Activated T-cell treated with anti-CD3 and anti-CD28 coated beads for 1 hour (primary cell): ENCODE measurements around the gene PCNT.
"Not testable (repeated sequence)": the region's sequence is repeated elsewhere in the genome, so short reads cannot be mapped to it uniquely, and the experiment has no call there.

Source experiments
- DNase-seq: peaks from one replicate; pipeline ENCODE4 v3.0.0-alpha.2; 2020; ENCODE audit warnings: low read depth

Gene PCNT

DNA sequence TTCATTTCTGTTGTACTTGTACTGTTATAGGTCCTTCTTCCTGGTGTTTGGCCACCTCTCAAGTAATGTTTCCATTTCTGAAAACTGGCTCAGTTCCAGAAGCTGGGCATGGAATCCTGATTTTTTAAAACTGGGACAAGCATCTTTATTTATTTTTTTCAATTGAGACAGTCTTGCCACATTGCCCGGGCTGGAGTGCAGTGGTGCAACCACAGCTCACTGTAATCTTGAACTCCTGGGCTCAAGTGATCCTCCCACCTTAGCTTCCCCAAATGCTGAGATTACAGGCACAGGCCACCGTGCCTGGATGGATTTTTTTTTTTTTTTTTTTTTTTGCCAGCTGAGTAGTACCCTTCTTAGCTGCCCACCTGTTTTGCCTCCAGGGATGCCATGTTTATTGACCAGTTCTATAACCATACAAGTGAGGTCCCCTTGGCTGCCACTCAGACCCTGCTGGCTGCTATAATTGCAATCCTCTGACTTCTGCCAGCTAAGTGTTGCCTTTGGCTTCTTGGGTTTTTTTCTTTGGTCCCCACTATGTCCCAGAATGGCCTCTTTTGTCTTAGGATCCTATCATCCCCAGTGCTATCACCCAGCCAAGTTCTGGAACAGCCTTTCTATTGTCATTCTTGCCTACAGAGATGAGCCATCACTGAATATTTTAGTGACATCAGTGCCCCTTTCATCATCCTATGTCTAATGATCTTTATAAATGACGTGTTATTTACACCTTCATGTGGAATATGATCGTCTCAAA, 130.9 kb downstream of the PCNT start:
- no peak for DNase-seq

DNA sequence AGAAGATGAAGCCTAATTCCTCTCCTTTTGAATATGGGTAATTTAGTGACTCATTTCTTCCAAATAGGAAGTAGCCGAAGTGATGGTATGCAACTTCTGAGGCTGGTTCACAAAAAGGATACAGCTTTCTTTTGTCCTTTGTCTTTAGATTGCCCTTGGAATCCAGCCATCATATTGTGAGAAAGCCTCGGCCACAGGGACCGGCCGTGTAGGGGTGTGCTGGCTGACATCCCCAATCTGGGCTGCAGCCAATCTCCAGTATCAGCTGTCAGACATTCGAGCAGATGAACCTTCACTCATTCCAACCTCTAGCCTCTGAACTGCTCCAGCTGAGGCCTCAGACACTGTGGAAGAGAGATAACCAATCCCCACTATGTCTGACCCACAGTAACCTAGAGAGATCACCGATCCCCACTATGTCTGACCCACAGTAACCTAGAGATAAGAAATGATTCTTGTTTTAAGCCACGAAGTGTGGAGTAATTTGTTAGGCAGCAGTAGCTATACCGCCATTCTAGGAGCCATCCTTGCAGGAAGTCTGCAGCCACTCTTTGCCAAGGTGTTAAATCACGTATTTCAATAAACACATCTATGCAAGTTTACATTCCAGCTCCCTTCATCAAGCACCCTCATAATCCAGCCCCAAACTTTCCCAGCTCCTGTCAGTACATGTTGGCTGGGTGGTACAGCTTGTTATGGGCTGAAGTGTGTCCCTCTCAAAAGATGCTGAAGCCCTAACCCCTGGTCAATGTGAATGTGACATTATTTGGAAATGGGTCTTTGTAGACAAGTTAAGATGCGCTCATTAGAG, 131.8 kb downstream of the PCNT start:
- no peak for DNase-seq

DNA sequence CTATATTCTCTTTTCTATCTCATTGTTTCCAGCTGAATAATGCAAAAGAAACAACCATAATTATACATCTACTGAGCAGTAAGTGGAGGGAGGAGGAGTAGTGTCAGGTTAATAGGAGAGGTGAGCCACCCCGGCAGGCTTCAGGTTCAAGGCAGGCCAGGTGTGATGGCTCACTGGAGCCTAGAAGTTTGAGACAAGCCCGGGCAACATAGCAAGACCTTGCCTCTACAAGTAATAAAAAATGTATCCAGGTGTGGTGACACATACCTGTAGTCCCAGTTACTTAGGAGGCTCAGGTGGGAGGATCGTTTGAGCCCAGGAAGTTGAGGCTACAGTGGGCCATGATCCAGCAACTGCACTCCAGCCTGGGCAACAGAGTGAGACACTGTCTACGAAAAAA, 132.8 kb downstream of the PCNT start:
- no peak for DNase-seq

DNA sequence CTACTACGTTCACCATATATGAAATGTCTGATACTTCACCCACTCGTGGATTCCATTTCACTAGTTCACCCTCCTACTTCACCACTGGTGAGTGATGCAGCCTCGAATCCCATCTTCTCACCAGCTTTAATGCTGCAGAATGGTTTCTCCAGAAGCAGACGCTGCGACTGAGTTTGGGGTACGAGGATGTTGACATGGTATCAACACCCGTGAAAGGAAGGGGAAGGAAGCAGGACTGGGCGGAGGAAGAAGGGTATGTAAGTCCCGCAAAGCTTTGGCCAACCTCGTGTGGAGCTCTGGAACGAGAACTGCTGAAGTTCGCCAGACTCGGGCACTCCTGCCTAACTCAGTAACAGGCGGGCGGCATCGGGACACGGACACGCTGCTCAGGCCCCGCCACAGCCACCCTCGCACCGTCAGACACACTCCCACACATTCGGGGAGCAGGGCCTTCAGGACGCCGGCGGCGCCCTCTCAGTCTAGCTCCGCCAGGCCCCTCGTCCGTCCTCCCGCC, 133.9 kb downstream of the PCNT start:
- DNase-seq, result no peak

GRCh38 chr21:46458315-46459023, 134.5 kb downstream of the PCNT start, which contains the start of gene DIP2A:
Gene DIP2A, plus strand, starts transcription at chr21:46458891. Its CDS starts 241 bp downstream, at chr21:46459132.
- DNase-seq, result peak; percentile 92

- DNase-seq, result no peak
Measured at GRCh38 chr21:46459024-46459355, 135.0 kb downstream of the PCNT start.

- no peak for DNase-seq
Measured at GRCh38 chr21:46459356-46460112, 135.6 kb downstream of the PCNT start.

GRCh38 chr21:46461909-46462308, 138.0 kb downstream of the PCNT start:
- DNase-seq, result no peak

DNA sequence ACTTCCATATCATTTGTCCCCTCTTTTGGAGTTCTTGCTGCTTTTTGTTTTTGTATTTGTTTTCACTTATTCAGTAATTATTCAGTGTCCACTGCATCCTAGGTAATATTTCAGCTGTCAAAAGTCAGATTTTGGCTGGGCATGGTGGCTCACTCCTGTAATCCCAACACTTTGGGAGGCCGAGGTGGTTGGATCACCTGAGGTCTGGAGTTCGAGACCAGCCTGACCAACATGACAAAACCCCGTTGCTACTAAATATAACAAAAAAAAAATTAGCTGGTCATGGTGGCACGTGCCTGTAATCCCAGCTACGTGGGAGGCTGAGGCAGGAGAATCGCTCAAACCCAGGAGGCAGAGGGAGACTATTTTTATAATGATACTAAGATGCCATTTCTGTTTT, 141.2 kb downstream of the PCNT start:
- DNase-seq, result not testable (repeated sequence)

- no peak for DNase-seq
Measured at GRCh38 chr21:46465651-46466050, 141.7 kb downstream of the PCNT start.

- DNase-seq, result no peak
Measured at GRCh38 chr21:46468108-46468774, 144.3 kb downstream of the PCNT start.

- no peak for DNase-seq
Measured at GRCh38 chr21:46469275-46469674, 145.3 kb downstream of the PCNT start.

DNA sequence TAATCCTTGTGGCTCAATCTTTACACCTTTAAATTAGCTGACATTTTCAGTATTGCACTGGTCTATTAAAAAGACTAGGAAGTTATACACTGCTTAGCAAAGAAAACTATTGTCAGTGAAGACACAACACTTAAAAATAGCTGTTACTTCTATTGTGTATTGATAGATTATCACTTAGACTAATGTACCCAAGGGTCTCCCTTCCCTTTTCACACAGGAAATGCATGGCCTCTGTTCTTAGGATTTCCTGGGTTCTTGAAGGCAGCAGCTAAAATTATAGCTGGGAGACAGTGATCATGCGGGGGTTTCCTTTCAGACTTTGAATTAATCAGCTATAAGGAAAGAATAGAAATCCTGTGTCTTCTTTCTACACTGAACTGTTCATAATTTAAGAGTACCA, 147.6 kb downstream of the PCNT start:
- DNase-seq, result no peak

- no peak for DNase-seq
Measured at GRCh38 chr21:46472246-46472645, 148.3 kb downstream of the PCNT start.

- DNase-seq, result no peak
Measured at GRCh38 chr21:46474382-46474781, 150.4 kb downstream of the PCNT start.

GRCh38 chr21:46475296-46475695, 151.3 kb downstream of the PCNT start:
- DNase-seq, result no peak

GRCh38 chr21:46477765-46478164, 153.8 kb downstream of the PCNT start:
- DNase-seq, result no peak

GRCh38 chr21:46478910-46479309, 155.0 kb downstream of the PCNT start:
- no peak for DNase-seq

- DNase-seq, result no peak
Measured at GRCh38 chr21:46480466-46480865, 156.5 kb downstream of the PCNT start.

DNA sequence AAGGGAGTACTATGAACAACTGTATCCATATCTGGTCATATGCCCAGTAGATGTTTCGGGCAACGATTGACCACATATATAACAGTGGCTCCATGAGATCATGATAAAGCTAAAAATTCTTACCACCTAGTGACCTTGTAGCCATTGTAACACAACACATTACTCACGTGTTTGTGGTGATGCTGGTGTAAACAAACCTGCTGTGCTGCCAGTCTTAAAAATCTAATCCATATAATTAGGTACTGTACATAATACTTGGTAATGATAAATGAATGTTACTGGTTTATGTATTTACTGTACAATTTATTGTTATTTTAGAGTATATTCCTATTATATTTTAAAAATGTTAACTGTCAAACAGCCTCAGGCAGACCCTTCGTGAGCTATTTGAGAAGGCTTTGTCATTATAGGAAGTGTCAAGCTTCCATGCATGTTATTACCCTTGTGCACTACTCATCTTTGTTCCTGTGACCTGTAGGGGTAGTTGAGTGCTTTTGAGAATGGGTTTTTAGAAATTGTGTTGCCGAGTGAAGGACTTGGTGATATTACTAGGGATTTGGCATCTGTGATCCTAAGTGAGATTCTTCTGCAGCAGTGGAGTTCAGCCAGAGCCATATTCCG, 158.4 kb downstream of the PCNT start:
- DNase-seq, result no peak

- DNase-seq, result no peak
Measured at GRCh38 chr21:46482846-46483231, 158.9 kb downstream of the PCNT start.
